GM21515 (cell line): ENCODE measurements around the gene NEO1.

Source experiments
- ATAC-seq: cut with Tn5 transposase; IDR thresholded peaks from one replicate; pipeline ENCODE4 v1.9.1; 2021; ENCODE audit not compliant: unreplicated experiment

NEO1 gene, protein sequence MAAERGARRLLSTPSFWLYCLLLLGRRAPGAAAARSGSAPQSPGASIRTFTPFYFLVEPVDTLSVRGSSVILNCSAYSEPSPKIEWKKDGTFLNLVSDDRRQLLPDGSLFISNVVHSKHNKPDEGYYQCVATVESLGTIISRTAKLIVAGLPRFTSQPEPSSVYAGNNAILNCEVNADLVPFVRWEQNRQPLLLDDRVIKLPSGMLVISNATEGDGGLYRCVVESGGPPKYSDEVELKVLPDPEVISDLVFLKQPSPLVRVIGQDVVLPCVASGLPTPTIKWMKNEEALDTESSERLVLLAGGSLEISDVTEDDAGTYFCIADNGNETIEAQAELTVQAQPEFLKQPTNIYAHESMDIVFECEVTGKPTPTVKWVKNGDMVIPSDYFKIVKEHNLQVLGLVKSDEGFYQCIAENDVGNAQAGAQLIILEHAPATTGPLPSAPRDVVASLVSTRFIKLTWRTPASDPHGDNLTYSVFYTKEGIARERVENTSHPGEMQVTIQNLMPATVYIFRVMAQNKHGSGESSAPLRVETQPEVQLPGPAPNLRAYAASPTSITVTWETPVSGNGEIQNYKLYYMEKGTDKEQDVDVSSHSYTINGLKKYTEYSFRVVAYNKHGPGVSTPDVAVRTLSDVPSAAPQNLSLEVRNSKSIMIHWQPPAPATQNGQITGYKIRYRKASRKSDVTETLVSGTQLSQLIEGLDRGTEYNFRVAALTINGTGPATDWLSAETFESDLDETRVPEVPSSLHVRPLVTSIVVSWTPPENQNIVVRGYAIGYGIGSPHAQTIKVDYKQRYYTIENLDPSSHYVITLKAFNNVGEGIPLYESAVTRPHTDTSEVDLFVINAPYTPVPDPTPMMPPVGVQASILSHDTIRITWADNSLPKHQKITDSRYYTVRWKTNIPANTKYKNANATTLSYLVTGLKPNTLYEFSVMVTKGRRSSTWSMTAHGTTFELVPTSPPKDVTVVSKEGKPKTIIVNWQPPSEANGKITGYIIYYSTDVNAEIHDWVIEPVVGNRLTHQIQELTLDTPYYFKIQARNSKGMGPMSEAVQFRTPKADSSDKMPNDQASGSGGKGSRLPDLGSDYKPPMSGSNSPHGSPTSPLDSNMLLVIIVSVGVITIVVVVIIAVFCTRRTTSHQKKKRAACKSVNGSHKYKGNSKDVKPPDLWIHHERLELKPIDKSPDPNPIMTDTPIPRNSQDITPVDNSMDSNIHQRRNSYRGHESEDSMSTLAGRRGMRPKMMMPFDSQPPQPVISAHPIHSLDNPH (N-terminal part only)

DNA sequence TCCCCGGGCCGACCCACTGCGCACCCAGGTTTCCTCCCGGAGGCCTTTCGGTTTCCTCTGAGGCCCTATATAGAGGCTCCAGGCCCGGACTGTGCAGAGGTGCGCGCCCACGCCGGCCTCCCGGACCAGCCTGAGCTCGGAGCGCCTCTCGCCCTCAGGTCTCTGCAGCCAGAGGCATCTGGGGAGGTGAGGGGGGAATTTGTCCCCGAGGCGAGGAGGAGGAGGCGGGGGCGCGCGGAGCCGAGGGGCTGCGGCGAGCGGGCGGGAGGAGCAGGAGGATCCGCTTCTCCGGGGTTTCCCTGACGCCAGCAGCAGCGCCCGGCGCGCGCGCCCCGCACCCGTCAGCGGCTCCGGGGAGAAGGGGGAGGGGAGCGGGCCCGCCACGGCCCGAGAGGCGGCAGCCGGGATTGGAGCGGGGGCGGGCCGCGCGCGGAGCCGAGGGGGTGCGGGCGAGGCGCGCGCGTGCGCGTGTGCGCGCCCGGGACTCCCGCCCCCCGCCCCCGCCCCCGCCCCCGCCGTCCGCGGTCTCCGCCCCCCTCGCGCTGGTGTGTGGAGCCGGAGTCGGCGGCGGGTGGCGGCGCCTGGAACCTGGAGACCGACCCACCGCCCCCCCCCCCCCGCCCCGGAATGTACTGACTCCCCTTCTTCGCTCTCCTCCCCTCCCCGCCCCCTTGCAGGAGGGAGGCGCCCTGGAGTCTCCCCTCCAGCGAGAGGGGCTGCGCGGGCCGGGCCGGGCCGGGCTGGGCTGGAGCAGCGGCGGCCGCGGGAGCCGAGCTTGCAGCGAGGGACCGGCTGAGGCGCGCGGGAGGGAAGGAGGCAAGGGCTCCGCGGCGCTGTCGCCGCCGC lies at the start of gene NEO1:
TSS of gene NEO1 (plus strand) at position 657 of the 846 bp plus-strand sequence. CDS start 213 bp downstream, outside the sequence.
- ATAC-seq = peak; percentile 66

- no peak for ATAC-seq
These were observed 47.8 kb upstream of the NEO1 start for GRCh38 chr15:73004462-73004861.

DNA sequence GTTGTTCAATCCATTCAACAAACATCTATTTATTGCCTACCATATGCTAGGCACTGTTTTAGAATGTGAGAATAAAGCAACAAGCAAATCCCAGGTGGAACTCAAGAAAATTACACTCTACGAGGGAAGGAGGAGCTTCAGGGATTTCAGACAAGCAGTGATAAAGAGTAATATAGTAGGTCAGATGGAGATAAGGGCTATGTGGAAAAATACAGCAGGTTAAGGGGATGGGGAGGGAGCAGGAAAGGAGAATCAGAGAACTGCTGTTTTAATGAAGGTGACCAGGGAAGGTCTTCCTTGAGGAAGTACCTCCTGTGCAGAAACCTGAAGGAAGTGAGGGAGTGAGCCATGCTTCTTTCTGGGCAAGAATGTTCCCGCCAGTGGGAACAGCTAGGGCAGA lies 47.2 kb upstream of the NEO1 start:
- no peak for ATAC-seq

GRCh38 chr15:73005446-73005845 lies 46.8 kb upstream of the NEO1 start:
- no peak for ATAC-seq

- ATAC-seq = no peak
These were observed 45.7 kb upstream of the NEO1 start for GRCh38 chr15:73006523-73006922.

GRCh38 chr15:73009066-73010056 lies 42.9 kb upstream of the NEO1 start:
- ATAC-seq = no peak

DNA sequence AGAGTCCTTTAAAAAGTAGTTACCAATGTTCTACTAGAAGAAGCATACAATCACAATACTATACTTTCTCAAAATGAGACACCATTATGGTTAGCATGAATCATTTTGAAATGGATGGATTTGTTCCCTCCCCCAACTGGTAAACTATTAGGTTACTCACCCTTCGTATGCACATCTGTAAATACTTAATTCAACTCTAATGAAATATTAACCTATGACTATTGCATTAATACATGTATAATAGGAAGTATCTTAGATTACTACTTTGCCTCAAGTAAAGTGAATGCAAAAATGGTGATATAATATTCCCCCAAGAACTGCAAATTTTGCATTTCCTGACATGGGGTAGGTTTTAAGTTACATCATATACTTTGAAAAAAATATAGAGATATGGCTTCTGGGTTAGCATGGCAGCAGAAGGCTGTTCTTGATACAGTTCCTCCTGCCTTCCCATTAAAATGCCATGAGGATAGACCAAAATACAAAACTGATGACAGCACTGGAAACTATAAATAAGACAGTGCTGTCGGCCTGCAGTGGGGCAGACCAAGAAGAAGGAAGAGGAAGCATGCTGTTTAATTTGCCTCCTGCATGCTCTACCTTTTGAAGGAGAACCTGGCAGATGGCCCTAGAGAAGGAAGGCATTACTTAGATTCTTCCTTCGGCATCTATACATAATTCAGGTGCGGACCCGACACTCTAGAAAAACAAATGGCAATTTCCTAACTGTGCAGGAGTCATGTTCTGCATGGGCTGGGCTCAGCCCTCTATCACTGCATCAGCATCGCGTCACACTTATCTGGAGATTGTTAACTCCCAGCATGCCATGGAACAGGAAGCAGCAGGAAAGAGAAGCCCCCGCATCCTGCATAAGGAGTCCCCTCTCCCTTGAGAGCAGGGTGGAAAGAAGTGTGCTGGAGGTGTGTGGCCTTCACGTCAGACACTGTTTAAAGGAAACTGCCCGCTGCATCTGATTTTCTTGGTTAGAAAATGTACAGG lies 41.8 kb upstream of the NEO1 start:
- ATAC-seq = no peak

- no peak for ATAC-seq
These were observed 37.4 kb upstream of the NEO1 start for GRCh38 chr15:73014904-73015303.

DNA sequence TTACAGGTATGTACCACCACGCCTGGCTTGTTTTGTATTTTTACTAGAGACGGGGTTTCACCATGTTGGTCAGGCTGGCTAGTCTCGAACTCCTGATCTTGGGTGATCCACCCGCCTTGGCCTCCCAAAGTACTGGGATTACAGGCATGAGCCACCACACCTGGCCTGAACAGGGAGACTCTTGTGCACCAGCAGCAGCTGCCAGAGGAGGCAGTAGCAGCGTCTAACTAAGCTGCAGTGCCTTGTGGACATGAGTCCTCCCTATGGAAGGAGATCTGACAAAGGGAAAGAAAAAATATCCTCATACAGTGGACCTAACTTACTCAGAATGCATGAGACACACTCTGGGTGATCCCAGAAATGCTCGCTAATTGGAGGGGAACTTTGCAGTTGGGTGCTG lies 36.8 kb upstream of the NEO1 start:
- ATAC-seq = no peak

DNA sequence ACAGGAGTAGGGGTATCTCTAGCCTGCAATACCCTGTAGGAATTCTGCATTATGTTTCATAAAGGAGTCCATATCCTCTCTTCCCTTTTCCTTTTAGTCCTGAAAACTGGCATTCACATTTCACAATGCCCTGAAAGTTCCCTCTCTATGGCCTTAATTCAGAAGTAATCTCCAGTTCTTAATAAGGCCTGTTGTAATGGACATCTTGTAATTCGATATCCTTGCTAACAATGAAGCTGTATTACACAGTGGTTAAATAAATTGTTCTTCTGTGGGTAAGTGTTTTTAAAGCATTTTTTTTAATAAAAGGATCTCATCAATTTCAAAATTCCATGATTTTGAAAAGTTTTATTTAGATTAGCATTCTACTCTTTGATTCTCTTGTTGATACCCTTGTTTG lies 34.3 kb upstream of the NEO1 start:
- ATAC-seq = no peak

DNA sequence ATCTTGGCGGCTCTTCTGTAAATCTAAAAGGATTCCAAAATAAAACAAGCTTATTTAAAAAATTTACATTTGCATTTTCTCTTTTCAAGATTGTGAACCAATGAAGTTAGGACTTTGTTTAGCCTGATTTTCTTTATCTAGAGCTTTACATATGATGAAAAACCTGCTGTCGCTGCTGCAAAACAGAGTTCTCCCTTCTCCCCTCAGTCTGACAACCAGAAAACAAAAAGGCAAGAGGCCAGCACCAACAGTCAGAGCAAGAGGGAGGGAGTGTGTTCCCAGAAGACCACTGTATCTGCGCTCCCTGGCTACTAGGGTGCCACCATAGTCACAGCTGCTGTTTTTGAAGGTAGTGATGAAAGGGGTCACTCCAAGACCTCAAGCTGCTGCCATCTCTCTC lies 33.1 kb upstream of the NEO1 start:
- ATAC-seq = no peak

- no peak for ATAC-seq
These were observed 32.6 kb upstream of the NEO1 start for GRCh38 chr15:73019601-73020146.

- ATAC-seq = no peak
These were observed 31.1 kb upstream of the NEO1 start for GRCh38 chr15:73021139-73021621.

DNA sequence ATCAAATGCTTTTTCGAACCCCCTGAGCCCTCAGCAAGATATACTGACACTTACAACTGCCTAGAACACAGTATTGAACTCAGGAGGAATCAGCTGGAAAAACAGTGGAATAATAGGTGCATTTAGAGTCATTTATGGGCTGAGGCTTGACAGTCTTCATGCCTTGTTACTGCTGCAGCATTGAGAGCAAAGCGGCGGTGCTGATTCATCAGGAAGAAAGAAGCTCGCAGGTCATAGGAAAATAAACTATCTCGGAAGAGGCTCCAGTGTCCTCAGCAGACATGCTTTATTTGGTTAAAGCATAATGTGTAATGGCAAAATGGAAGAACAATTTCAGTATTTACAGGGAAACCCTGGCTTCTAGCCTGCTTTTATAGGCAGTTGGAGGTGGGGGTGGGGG lies 30.1 kb upstream of the NEO1 start:
- no peak for ATAC-seq

DNA sequence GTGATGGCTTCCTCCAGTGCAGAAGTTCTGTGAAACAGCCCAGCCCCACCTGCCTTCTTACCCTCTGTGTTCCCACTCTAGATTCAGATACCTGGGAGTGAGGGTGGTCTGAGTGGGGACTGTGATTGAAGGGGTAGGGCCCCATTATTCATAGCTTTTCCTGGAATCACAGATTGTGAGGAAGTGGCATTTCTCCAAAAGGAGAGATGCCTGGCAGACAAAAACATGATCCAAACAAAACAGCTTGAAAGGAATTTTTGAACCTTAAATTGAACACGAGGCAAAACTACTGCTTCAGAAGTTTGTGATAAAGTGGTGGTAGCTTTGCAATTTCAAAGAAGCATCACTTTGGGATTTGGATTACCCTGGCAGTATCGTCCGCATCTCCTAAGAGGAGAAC lies 29.2 kb upstream of the NEO1 start:
- no peak for ATAC-seq

GRCh38 chr15:73024168-73024567 lies 28.1 kb upstream of the NEO1 start:
- no peak for ATAC-seq

DNA sequence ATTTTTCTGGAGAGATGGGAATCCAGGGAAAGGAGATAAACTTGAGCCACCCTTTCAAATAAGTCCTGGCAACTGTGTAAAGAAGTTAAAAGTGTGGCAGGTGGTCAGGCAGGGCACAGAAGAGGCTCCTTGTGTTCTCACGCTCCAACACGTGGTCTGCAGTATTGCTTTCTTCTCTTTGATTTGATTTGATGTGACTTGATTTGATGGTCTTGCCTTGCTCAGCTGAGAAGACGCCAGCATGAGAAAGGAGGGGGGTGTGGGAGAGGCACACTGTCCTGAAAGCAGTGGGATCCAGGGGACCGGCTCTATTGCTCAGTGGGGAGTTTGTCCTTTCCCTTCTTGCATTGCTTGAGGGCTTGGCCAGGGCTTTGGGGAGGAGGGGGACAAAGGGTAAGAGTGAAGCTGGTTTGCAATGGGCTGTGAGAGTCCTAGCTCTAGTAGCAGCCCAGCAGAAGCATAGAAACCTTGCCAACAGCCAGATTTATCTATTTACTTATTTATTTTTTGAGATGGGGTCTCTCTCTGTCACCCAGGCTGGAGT lies 25.7 kb upstream of the NEO1 start:
- no peak for ATAC-seq
